ENCODE data around the gene CD33.
"Not testable (repeated sequence)": the region's sequence is repeated elsewhere in the genome, so short reads cannot be mapped to it uniquely, and the experiment has no call there.

The CD33 gene

DNA sequence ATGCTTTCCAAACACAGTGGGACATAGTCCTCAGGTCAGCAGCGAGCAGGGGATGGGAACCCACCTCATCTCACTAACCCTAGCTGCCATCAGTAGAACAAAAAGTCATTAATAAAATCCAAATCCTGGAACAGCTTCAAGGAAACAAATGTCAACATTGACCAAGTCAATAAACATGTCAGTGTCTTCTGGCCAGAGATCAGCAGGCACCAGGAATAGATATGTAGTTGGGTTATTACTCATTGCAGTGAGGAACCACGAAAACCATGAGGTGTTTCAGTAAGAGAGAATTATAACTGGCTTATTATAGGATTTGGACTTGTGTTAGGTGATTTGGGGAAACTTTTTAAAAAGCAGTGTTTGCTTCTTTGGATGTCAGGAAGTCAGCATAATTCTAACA, 17.1 kb upstream of the CD33 start:
- TF ChIP-seq, protein P1, sequence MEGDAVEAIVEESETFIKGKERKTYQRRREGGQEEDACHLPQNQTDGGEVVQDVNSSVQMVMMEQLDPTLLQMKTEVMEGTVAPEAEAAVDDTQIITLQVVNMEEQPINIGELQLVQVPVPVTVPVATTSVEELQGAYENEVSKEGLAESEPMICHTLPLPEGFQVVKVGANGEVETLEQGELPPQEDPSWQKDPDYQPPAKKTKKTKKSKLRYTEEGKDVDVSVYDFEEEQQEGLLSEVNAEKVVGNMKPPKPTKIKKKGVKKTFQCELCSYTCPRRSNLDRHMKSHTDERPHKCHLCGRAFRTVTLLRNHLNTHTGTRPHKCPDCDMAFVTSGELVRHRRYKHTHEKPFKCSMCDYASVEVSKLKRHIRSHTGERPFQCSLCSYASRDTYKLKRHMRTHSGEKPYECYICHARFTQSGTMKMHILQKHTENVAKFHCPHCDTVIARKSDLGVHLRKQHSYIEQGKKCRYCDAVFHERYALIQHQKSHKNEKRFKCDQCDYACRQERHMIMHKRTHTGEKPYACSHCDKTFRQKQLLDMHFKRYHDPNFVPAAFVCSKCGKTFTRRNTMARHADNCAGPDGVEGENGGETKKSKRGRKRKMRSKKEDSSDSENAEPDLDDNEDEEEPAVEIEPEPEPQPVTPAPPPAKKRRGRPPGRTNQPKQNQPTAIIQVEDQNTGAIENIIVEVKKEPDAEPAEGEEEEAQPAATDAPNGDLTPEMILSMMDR (IDR thresholded peaks at IDR 0.05; ENCODE audit: poor library complexity, severe bottlenecking), result no peak
- Histone ChIP-seq H3K4me3 (ENCODE audit: severe bottlenecking) (no peak overlapping the region), H3K9me3 (ENCODE audit: severe bottlenecking) (no peaks in the 10 kb centered on the region), H3K27ac (ENCODE audit: poor library complexity, severe bottlenecking) (no peak overlapping the region), H3K27me3 (ENCODE audit: insufficient read depth, poor library complexity, severe bottlenecking) (no peaks in the 10 kb centered on the region), H3K4me1 (ENCODE audit: insufficient read depth, poor library complexity, severe bottlenecking) (no peaks in the 10 kb centered on the region), H3K36me3 (ENCODE audit: low read depth) (no peaks in the 10 kb centered on the region)
- ATAC-seq (ENCODE audit: low read depth) (no peak), DNase-seq (ENCODE audit: low spot score) (no peak)

DNA sequence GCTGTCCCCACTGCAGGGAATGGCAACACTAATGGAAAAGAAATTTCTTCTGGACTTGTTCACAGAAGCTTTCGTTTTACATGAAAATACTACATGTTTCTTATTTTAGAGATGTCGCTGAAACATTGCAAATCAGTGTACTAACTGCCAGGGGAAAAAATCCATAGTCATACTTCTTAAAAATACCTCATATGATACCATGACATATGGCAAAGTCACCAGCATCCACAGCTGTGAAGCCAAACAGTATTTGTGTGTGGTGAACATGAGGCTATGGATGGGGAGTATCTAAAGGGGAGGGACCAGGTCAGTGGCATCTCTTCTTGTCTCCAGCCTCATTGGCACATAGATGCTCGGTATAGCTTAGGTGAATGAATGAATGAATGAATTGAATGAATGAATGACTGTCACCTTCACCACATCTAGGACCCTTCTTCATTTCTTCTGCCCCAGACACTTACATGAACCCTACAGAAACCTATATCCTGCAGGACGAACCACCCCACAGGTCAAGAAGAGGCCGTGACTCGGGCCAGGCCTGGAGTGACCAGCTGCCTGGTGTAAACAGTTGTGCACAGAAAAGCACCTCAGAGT, 14.6 kb upstream of the CD33 start:
- no peaks in the 10 kb centered on the region for H3K36me3 ChIP-seq (ENCODE audit: low read depth)
- TF ChIP-seq, protein P1 (IDR thresholded peaks at IDR 0.05; ENCODE audit: poor library complexity, severe bottlenecking), result no peak

DNA sequence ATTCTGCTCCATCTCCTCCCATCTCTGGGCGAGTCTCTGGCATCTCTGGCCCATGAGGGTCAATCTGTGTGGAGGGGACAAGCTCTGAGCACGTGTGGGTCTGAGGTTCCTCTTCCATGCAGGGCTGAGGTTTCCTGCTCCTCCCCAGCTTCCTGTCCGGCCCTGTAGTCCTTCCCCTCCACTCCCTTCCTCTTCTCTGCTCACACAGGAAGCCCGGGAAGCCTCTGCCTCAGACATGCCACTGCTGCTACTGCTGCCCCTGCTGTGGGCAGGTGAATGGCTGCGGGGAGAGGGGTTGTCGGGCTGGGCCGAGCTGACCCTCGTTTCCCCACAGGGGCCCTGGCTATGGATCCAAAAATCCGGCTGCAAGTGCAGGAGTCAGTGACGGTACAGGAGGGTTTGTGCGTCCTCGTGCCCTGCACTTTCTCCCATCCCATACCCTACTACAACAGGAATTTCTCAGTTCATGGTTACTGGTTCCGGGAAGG, 14.0 kb upstream of the CD33 start:
- DNase-seq (ENCODE audit: low spot score); H3K36me3 ChIP-seq (ENCODE audit: low read depth); H3K27me3 ChIP-seq (ENCODE audit: insufficient read depth, poor library complexity, severe bottlenecking); H3K4me3 ChIP-seq (ENCODE audit: severe bottlenecking); H3K27ac ChIP-seq (ENCODE audit: poor library complexity, severe bottlenecking); H3K4me1 ChIP-seq (ENCODE audit: insufficient read depth, poor library complexity, severe bottlenecking); ATAC-seq (ENCODE audit: low read depth); H3K9me3 ChIP-seq (ENCODE audit: severe bottlenecking): not testable (repeated sequence)

More for the DNA sequence above, 14.6 kb upstream of the CD33 start:
- DNase-seq (ENCODE audit: low spot score), result no peak
- no peaks in the 10 kb centered on the region for H3K4me1 ChIP-seq (ENCODE audit: insufficient read depth, poor library complexity, severe bottlenecking)
- H3K9me3 ChIP-seq (ENCODE audit: severe bottlenecking), result no peaks in the 10 kb centered on the region
- ATAC-seq (ENCODE audit: low read depth), result no peak
- H3K27me3 ChIP-seq (ENCODE audit: insufficient read depth, poor library complexity, severe bottlenecking), result no peaks in the 10 kb centered on the region
- H3K4me3 ChIP-seq (ENCODE audit: severe bottlenecking), result no peak overlapping the region
- no peak overlapping the region for H3K27ac ChIP-seq (ENCODE audit: poor library complexity, severe bottlenecking)

DNA sequence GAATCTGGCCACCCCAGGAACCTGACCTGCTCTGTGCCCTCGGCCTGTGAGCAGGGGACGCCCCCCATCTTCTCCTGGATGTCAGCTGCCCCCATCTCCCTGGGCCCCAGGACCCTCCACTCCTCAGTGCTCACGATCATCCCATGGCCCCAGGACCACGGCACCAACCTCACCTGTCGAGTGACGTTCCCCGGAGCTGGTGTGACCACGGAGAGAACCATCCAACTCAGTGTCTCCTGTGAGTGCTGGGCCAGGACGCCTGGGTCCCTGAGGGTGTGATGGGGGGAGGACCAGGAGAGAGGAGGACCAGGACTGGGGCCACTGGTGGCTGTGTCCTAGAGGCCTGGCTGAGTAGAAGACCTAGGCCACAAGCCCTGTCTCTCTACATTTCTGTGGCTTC, 13.0 kb upstream of the CD33 start:
- TF ChIP-seq, protein P1 (IDR thresholded peaks at IDR 0.05; ENCODE audit: poor library complexity, severe bottlenecking), result no peak
- ATAC-seq (ENCODE audit: low read depth) (no peak), DNase-seq (ENCODE audit: low spot score) (no peak)
- H3K36me3 ChIP-seq (ENCODE audit: low read depth), result no peaks in the 10 kb centered on the region
- no peak overlapping the region for H3K27ac ChIP-seq (ENCODE audit: poor library complexity, severe bottlenecking)
- H3K4me1 ChIP-seq (ENCODE audit: insufficient read depth, poor library complexity, severe bottlenecking), result no peaks in the 10 kb centered on the region
- no peaks in the 10 kb centered on the region for H3K27me3 ChIP-seq (ENCODE audit: insufficient read depth, poor library complexity, severe bottlenecking)
- no peaks in the 10 kb centered on the region for H3K9me3 ChIP-seq (ENCODE audit: severe bottlenecking)
- no peak overlapping the region for H3K4me3 ChIP-seq (ENCODE audit: severe bottlenecking)

DNA sequence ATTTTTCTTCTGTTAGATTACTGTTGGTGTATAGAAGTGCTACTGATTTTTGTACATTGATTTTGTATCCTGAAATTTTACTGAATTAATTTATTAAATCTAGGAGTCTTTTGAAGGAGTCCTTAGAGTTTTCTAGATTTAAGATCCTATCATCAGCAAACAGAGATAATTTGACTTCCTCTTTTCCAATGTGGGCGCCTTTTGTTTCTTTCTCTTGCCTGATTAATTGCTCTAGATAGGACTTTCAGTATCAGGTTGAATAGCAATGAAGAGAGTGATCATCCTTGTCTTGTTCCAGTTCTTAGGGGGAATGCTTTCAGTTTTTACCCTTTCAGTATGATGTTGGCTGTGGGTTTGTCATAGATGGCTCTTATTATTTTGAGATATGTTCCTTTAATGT, 5.6 kb upstream of the CD33 start:
- no peaks in the 10 kb centered on the region for H3K9me3 ChIP-seq (ENCODE audit: severe bottlenecking)
- no peak overlapping the region for H3K27ac ChIP-seq (ENCODE audit: poor library complexity, severe bottlenecking)
- H3K27me3 ChIP-seq (ENCODE audit: insufficient read depth, poor library complexity, severe bottlenecking), result peaks cover 25% of the 10 kb centered on the region
- TF ChIP-seq, protein P1 (IDR thresholded peaks at IDR 0.05; ENCODE audit: poor library complexity, severe bottlenecking), result no peak
- H3K36me3 ChIP-seq (ENCODE audit: low read depth), result no peaks in the 10 kb centered on the region
- no peak for ATAC-seq (ENCODE audit: low read depth)
- DNase-seq (ENCODE audit: low spot score), result no peak
- H3K4me1 ChIP-seq (ENCODE audit: insufficient read depth, poor library complexity, severe bottlenecking), result no peaks in the 10 kb centered on the region
- no peak overlapping the region for H3K4me3 ChIP-seq (ENCODE audit: severe bottlenecking)

Data from RWPE2 (cell line).